Neuronal stem cell (in vitro differentiated cells): ENCODE data around the gene MACROD1.

Experiments
- DNase-seq: peaks from one replicate; pipeline ENCODE4 v3.0.0-alpha.2; 2013; ENCODE audit warnings: low spot score
- H2AFZ ChIP-seq: one replicate; pipeline ENCODE4 v1.6.1; 2013; ENCODE audit warnings: mild to moderate bottlenecking, low read length, inconsistent platforms
- H2AK5ac ChIP-seq: 2 replicates; pipeline ENCODE4 v1.6.1; 2013; ENCODE audit warnings: low read depth, mild to moderate bottlenecking, inconsistent platforms, low read length, moderate library complexity, mixed read lengths
- H2BK120ac ChIP-seq: 2 replicates; pipeline ENCODE4 v1.6.1; 2013; ENCODE audit warnings: low read depth, mild to moderate bottlenecking, inconsistent platforms, low read length, moderate library complexity, mixed read lengths
- H2BK12ac ChIP-seq: one replicate; pipeline ENCODE4 v1.6.1; 2013; ENCODE audit warnings: low read length, inconsistent platforms
- H2BK15ac ChIP-seq: 2 replicates; pipeline ENCODE4 v1.6.1; 2013; ENCODE audit warnings: mild to moderate bottlenecking, low read length, inconsistent platforms, mixed read lengths
- H2BK5ac ChIP-seq: one replicate; pipeline ENCODE4 v1.6.1; 2013; ENCODE audit warnings: inconsistent platforms, mild to moderate bottlenecking, low read length, moderate library complexity
- H3K14ac ChIP-seq: one replicate; pipeline ENCODE4 v1.6.1; 2013; ENCODE audit warnings: low read length, inconsistent platforms
- H3K18ac ChIP-seq: 2 replicates; pipeline ENCODE4 v1.6.1; 2013; ENCODE audit warnings: low read length, inconsistent platforms
- H3K23ac ChIP-seq: 2 replicates; pipeline ENCODE4 v1.6.1; 2013; ENCODE audit warnings: low read depth, mild to moderate bottlenecking, mixed read lengths, low read length, inconsistent platforms; ENCODE audit not compliant: poor library complexity
- H3K27ac ChIP-seq: replicated peaks from 3 replicates; pipeline ENCODE4 v1.5.1; 2013; ENCODE audit warnings: low read length, inconsistent platforms
- H3K27me3 ChIP-seq, 3 experiments: 2 replicates each; pipeline ENCODE4 v1.6.1; 2013; ENCODE audit warnings: low read length in 3 of 3, mild to moderate bottlenecking in 2 of 3, inconsistent platforms in 1 of 3, low read depth in 1 of 3, mixed read lengths in 1 of 3, moderate library complexity in 1 of 3; ENCODE audit not compliant: control insufficient read depth in 3 of 3, insufficient read depth in 3 of 3
- H3K36me3 ChIP-seq, 2 donors: replicated peaks in 1 of 2; 2 replicates each; pipeline ENCODE4 v1.6.1; 2013; ENCODE audit warnings: low read length in 2 of 2; ENCODE audit not compliant: control insufficient read depth in 2 of 2, insufficient read depth in 2 of 2
- H3K4ac ChIP-seq: 2 replicates; pipeline ENCODE4 v1.6.1; 2013; ENCODE audit warnings: inconsistent platforms, mild to moderate bottlenecking, low read length, moderate library complexity
- H3K4me1 ChIP-seq, 2 donors: 1 replicate in 1 of 2; 2 replicates in 1 of 2; pipeline ENCODE4 v1.6.1; 2013; ENCODE audit warnings: low read length in 2 of 2, low read depth in 1 of 2; ENCODE audit not compliant: control insufficient read depth in 2 of 2, insufficient read depth in 1 of 2
- H3K4me2 ChIP-seq: one replicate; pipeline ENCODE4 v1.6.1; 2013; ENCODE audit warnings: mild to moderate bottlenecking, low read length, inconsistent platforms; ENCODE audit not compliant: insufficient read depth, poor library complexity, severe bottlenecking
- H3K4me3 ChIP-seq, 2 donors: 2 replicates each; pipeline ENCODE4 v1.5.1; 2013; ENCODE audit warnings: low read length in 2 of 2, mild to moderate bottlenecking in 2 of 2, inconsistent platforms in 1 of 2, moderate library complexity in 1 of 2
- H3K79me1 ChIP-seq: one replicate; pipeline ENCODE4 v1.6.1; 2013; ENCODE audit warnings: low read depth, mild to moderate bottlenecking, inconsistent platforms, low read length, moderate library complexity
- H3K9ac ChIP-seq: one replicate; pipeline ENCODE4 v1.6.1; 2013; ENCODE audit warnings: mild to moderate bottlenecking, low read depth, low read length, inconsistent platforms; ENCODE audit not compliant: poor library complexity
- H3K9me3 ChIP-seq, 2 donors: replicated peaks in 1 of 2; 2 replicates each; pipeline versions ENCODE3 to v1.6.1; 2013; ENCODE audit warnings: low read length in 2 of 2, mild to moderate bottlenecking in 2 of 2, inconsistent platforms in 1 of 2, low read depth in 1 of 2, mixed read lengths in 1 of 2, moderate library complexity in 1 of 2; ENCODE audit not compliant: control insufficient read depth in 2 of 2, insufficient read depth in 1 of 2
- H4K8ac ChIP-seq: one replicate; pipeline ENCODE4 v1.6.1; 2013; ENCODE audit warnings: low read depth, mild to moderate bottlenecking, inconsistent platforms, low read length, moderate library complexity
- H4K91ac ChIP-seq: one replicate; pipeline ENCODE4 v1.6.1; 2013; ENCODE audit warnings: low read length, low read depth, mild to moderate bottlenecking, inconsistent platforms; ENCODE audit not compliant: poor library complexity
- WGBS, 2 donors: extraction: QIAGEN DNeasy Blood & Tissue Kit; methylation state at CpG; one replicate each; pipeline ENCODE4 v1.1.7; 2013; ENCODE audit warnings: missing lambda C conversion rate in 2 of 2, mixed read lengths in 1 of 2; ENCODE audit not compliant: insufficient read length in 2 of 2, insufficient replicate concordance in 1 of 2; ENCODE audit errors: extremely low coverage in 2 of 2; 5-methylcytosine and 5-hydroxymethylcytosine counted together

MACROD1 gene

GRCh38 chr11:64081745-64082442, 84.0 kb downstream of the MACROD1 start:
- no peak overlapping the region for H3K4ac ChIP-seq
- no peaks in the 10 kb centered on the region for H3K79me1 ChIP-seq
- H4K8ac ChIP-seq: no peak overlapping the region
- peak overlapping the region; percentile 11 for H3K18ac ChIP-seq
- H3K9me3 ChIP-seq: no peaks in the 10 kb centered on the region
- no peak overlapping the region for H3K14ac ChIP-seq
- peak overlapping the region; percentile 75 for H2BK15ac ChIP-seq
- peak overlapping the region; percentile 51 for H2BK120ac ChIP-seq
- WGBS, 2 donors: no CpG with 5 or more reads among the region's 27 CpGs
- DNase-seq: no peak
- no peaks in the 10 kb centered on the region for H3K36me3 ChIP-seq
- H3K4me2 ChIP-seq: no peak overlapping the region
- H3K9ac ChIP-seq: peak overlapping the region; percentile 67
- H2BK12ac ChIP-seq: peak overlapping the region; percentile 2
- peaks cover 0 to 2% (median 0%) of the 10 kb centered on the region in 3 experiments for H3K27me3 ChIP-seq
- peak overlapping the region; percentile 75 for H3K23ac ChIP-seq
- H3K4me3 ChIP-seq: no peak overlapping the region
- H2AFZ ChIP-seq: no peak overlapping the region
- H2AK5ac ChIP-seq: peak overlapping the region; percentile 71
- H4K91ac ChIP-seq: no peak overlapping the region
- H3K4me1 ChIP-seq: peaks cover 17% of the 10 kb centered on the region in 2 donors
- H3K27ac ChIP-seq: no peak overlapping the region
- H2BK5ac ChIP-seq: no peak overlapping the region

GRCh38 chr11:64080390-64080789, 85.5 kb downstream of the MACROD1 start:
- Histone ChIP-seq H4K8ac (no peak overlapping the region), H3K36me3 (no peaks in the 10 kb centered on the region), H3K79me1 (no peaks in the 10 kb centered on the region), H2BK15ac (no peak overlapping the region), H3K9ac (no peak overlapping the region), H3K18ac (no peak overlapping the region), H2BK120ac (no peak overlapping the region), H2AK5ac (no peak overlapping the region), H3K4me3 (no peak overlapping the region), H3K27me3 (peaks cover 0 to 2% (median 0%) of the 10 kb centered on the region in 3 experiments), H3K4me2 (no peak overlapping the region), H3K9me3 (no peaks in the 10 kb centered on the region), H3K14ac (no peak overlapping the region), H3K4me1 (peaks cover 8 to 15% of the 10 kb centered on the region in 2 donors), H2BK12ac (no peak overlapping the region), H3K27ac (no peak overlapping the region), H2BK5ac (no peak overlapping the region), H3K4ac (no peak overlapping the region), H4K91ac (no peak overlapping the region), H2AFZ (no peak overlapping the region), H3K23ac (no peak overlapping the region)
- WGBS, 2 donors: no CpG with 5 or more reads among the region's 10 CpGs
- DNase-seq: no peak

- Histone ChIP-seq H4K8ac (no peak overlapping the region), H4K91ac (no peak overlapping the region), H3K9ac (no peak overlapping the region), H2BK5ac (no peak overlapping the region), H3K79me1 (no peaks in the 10 kb centered on the region), H2BK15ac (peak overlapping the region; percentile 94), H2BK12ac (no peak overlapping the region), H3K4ac (no peak overlapping the region), H2BK120ac (peak overlapping the region; percentile 47), H3K23ac (no peak overlapping the region), H3K4me1 (peaks cover 8 to 13% of the 10 kb centered on the region in 2 donors), H3K4me2 (no peak overlapping the region), H3K27me3 (peaks cover 0 to 2% (median 0%) of the 10 kb centered on the region in 3 experiments), H3K36me3 (no peaks in the 10 kb centered on the region), H3K27ac (no peak overlapping the region), H3K18ac (peak overlapping the region; percentile 27), H3K4me3 (no peak overlapping the region), H3K14ac (peak overlapping the region; percentile 99), H2AK5ac (peak overlapping the region; percentile 53), H3K9me3 (no peaks in the 10 kb centered on the region), H2AFZ (no peak overlapping the region)
- no peak for DNase-seq
- 100% methylated on average over 1 of the region's 13 CpGs; no CpG with 5 or more reads in 1 of the 2 donors for WGBS, 2 donors
Observed at GRCh38 chr11:64078905-64079304, 87.0 kb downstream of the MACROD1 start.

GRCh38 chr11:64078284-64078683, 87.6 kb downstream of the MACROD1 start:
- Histone ChIP-seq H3K14ac (peak overlapping the region; percentile 99), H3K18ac (peak overlapping the region; percentile 80), H2BK12ac (peak overlapping the region; percentile 90), H3K27me3 (peaks cover 0 to 2% (median 0%) of the 10 kb centered on the region in 3 experiments), H3K9me3 (no peaks in the 10 kb centered on the region), H3K4me2 (no peak overlapping the region), H3K27ac (no peak overlapping the region), H2BK120ac (no peak overlapping the region), H3K79me1 (no peaks in the 10 kb centered on the region), H3K4me1 (peaks cover 8 to 15% of the 10 kb centered on the region in 2 donors), H4K91ac (no peak overlapping the region), H2BK5ac (peak overlapping the region; percentile 35), H4K8ac (no peak overlapping the region), H3K9ac (peak overlapping the region; percentile 46), H2AFZ (no peak overlapping the region), H2AK5ac (peak overlapping the region; percentile 53), H3K4me3 (no peak overlapping the region), H3K23ac (peak overlapping the region; percentile 93), H2BK15ac (peak overlapping the region; percentile 58), H3K36me3 (no peaks in the 10 kb centered on the region), H3K4ac (peak overlapping the region; percentile 85)
- WGBS, 2 donors: no CpG with 5 or more reads among the region's 11 CpGs
- DNase-seq: no peak
